SK-N-SH (cell line): ENCODE results near the gene PDE4B.

Experiments used
- ZBTB33 ChIP-seq: IDR thresholded peaks from 2 replicates; pipeline ENCODE4 v1.4.0; 2012; ENCODE audit warnings: low read depth, borderline replicate concordance
- TF ChIP-seq, protein P1 (sequence below): fragments of 200-600 bp; sonication (generic); IDR thresholded peaks from 2 replicates; pipeline ENCODE4 v1.6.1; 2017; ENCODE audit warnings: antibody characterized with exemption, mild to moderate bottlenecking, moderate library complexity

DNA sequence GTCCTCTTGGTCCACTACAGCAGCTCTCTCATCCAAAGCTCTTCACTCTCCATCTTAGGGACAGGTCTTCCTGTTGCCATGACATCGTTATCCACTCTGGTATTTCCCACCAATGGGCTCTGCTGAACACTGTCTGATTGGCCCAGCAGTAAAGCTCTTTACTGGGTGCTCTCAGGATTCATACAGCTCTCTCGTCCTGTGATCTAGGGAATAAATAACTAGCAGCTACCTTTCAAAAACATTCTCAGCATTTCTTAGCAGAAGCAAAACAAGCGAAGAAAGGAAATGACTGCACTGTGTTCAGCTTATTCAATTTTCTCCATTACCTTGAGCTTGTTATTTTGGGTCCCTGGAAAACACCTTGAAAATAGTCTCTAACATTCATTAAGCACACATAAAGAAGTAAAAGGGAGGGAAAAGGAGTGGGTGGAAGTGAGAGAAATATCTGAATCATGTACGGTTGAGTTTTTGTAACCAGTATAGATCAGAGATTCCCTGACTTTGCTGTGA, 577.8 kb downstream of the PDE4B start:
- TF ChIP-seq, protein P1, sequence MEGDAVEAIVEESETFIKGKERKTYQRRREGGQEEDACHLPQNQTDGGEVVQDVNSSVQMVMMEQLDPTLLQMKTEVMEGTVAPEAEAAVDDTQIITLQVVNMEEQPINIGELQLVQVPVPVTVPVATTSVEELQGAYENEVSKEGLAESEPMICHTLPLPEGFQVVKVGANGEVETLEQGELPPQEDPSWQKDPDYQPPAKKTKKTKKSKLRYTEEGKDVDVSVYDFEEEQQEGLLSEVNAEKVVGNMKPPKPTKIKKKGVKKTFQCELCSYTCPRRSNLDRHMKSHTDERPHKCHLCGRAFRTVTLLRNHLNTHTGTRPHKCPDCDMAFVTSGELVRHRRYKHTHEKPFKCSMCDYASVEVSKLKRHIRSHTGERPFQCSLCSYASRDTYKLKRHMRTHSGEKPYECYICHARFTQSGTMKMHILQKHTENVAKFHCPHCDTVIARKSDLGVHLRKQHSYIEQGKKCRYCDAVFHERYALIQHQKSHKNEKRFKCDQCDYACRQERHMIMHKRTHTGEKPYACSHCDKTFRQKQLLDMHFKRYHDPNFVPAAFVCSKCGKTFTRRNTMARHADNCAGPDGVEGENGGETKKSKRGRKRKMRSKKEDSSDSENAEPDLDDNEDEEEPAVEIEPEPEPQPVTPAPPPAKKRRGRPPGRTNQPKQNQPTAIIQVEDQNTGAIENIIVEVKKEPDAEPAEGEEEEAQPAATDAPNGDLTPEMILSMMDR = no peak
- TF ChIP-seq ZBTB33 = no peak
